ENCODE data around the gene ZWILCH. TPM values are rescaled to one million over a fixed set of nuclear protein-coding genes. Genes with fewer than 3 reads are reported as not detected.

ZWILCH gene
- total RNA-seq, 3 donors from 2014 or later (not counting 1 experiment from before 2014, with no cell fraction given) = 8.7 to 9.9 (median 9.7) TPM

- WGBS (ENCODE audit: insufficient coverage) = 88% methylated on average over 1 of the region's 1 CpG
- Histone ChIP-seq H3K27me3 (ENCODE audit: control insufficient read depth, insufficient read depth, low read length) (no peaks in the 10 kb centered on the region), H3K9me3 (ENCODE audit: control insufficient read depth, insufficient read depth, low read length) (no peaks in the 10 kb centered on the region), H3K27ac (ENCODE audit: low read length) (no peak overlapping the region), H3K4me3 (ENCODE audit: low read length) (no peak overlapping the region), H3K36me3 (ENCODE audit: control insufficient read depth, insufficient read depth, low read length) (peaks cover 17% of the 10 kb centered on the region), H3K4me1 (ENCODE audit: control insufficient read depth, insufficient read depth, low read length) (no peaks in the 10 kb centered on the region)
- Mint-ChIP-seq H3K27me3 (ENCODE audit: low read depth in 2 of 2) (no peaks in the 10 kb centered on the region), H3K36me3 (no peaks in the 10 kb centered on the region), H3K4me3 (no peak overlapping the region), H3K9me3 (no peaks in the 10 kb centered on the region), H3K4me1 (no peaks in the 10 kb centered on the region), H3K27ac (no peak overlapping the region)
- no peak for TF ChIP-seq CTCF (IDR thresholded peaks at IDR 0.05)
- intact Hi-C loops (cut with micrococcal nuclease) = no loop called here
- DNase-seq (no peak), ATAC-seq (no peak)
Measured at GRCh38 chr15:66545255-66545654, 40.1 kb downstream of the ZWILCH start.

DNA sequence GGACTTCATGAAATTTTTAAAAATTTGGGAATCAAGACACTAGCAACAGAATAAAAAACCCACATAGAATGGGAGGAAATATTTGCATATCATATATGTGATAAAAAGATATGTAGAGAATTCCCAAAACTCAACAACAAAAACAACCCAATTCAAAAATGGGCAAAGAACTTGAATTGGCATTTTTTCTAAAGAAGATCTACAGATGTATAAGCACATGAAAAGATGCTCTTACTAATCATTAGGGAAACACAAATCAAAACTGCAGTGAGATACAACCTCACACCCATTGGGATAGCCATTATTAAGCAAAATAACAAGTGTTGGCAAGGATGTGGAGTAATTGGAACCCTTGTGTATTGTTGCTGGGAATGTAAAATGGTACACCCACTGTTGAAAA lies 50.6 kb downstream of the ZWILCH start:
- Histone ChIP-seq H3K4me3 (ENCODE audit: low read length) (no peak overlapping the region), H3K36me3 (ENCODE audit: control insufficient read depth, insufficient read depth, low read length) (peaks cover 2% of the 10 kb centered on the region), H3K9me3 (ENCODE audit: control insufficient read depth, insufficient read depth, low read length) (no peaks in the 10 kb centered on the region), H3K4me1 (ENCODE audit: control insufficient read depth, insufficient read depth, low read length) (no peaks in the 10 kb centered on the region), H3K27ac (ENCODE audit: low read length) (no peak overlapping the region), H3K27me3 (ENCODE audit: control insufficient read depth, insufficient read depth, low read length) (no peaks in the 10 kb centered on the region)
- TF ChIP-seq CTCF (IDR thresholded peaks at IDR 0.05) = no peak
- Mint-ChIP-seq H3K4me3 (no peak overlapping the region), H3K4me1 (no peaks in the 10 kb centered on the region), H3K9me3 (no peaks in the 10 kb centered on the region), H3K27ac (no peak overlapping the region), H3K36me3 (no peaks in the 10 kb centered on the region), H3K27me3 (ENCODE audit: low read depth in 2 of 2) (no peaks in the 10 kb centered on the region)
- ATAC-seq (no peak), DNase-seq (no peak)
- intact Hi-C loops (cut with micrococcal nuclease) = no loop called here

DNA sequence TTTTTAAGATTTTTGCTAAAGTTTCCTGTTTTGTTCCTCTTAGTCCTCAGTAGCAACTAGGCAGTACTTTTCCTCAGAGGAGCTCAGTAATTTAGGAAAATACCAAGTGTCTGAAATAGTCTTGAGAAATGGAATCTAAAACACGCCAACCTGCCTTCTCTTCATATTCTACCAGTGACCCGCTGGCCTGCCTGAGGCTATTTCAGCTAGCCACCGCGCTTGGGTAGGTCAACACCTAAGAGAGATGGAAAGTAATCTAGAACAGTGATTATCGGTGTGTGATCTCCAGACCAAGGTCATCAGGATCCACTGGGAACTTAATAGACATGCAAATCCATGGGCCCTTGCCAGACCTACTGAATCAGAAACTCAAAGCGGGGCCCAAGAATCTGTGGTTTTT lies 53.1 kb downstream of the ZWILCH start:
- intact Hi-C loops (cut with micrococcal nuclease) = no loop called here
- no peak for TF ChIP-seq CTCF (IDR thresholded peaks at IDR 0.05)
- H3K27me3 ChIP-seq (ENCODE audit: control insufficient read depth, insufficient read depth, low read length) = no peaks in the 10 kb centered on the region
- no peak overlapping the region for H3K4me3 ChIP-seq (ENCODE audit: low read length)
- H3K9me3 Mint-ChIP-seq = no peaks in the 10 kb centered on the region
- 93% methylated on average over 6 of the region's 6 CpGs for WGBS (ENCODE audit: insufficient coverage)
- H3K27me3 Mint-ChIP-seq (ENCODE audit: low read depth in 2 of 2) = no peaks in the 10 kb centered on the region
- H3K4me3 Mint-ChIP-seq = no peak overlapping the region
- H3K4me1 Mint-ChIP-seq = no peaks in the 10 kb centered on the region
- H3K27ac Mint-ChIP-seq = no peak overlapping the region
- ATAC-seq (no peak), DNase-seq (no peak)
- H3K4me1 ChIP-seq (ENCODE audit: control insufficient read depth, insufficient read depth, low read length) = no peaks in the 10 kb centered on the region
- no peak overlapping the region for H3K27ac ChIP-seq (ENCODE audit: low read length)
- no peaks in the 10 kb centered on the region for H3K9me3 ChIP-seq (ENCODE audit: control insufficient read depth, insufficient read depth, low read length)
- no peaks in the 10 kb centered on the region for H3K36me3 Mint-ChIP-seq
- no peaks in the 10 kb centered on the region for H3K36me3 ChIP-seq (ENCODE audit: control insufficient read depth, insufficient read depth, low read length)

- Mint-ChIP-seq H3K27ac (no peak overlapping the region), H3K9me3 (no peaks in the 10 kb centered on the region), H3K4me3 (no peak overlapping the region), H3K4me1 (no peaks in the 10 kb centered on the region), H3K27me3 (ENCODE audit: low read depth in 2 of 2) (no peaks in the 10 kb centered on the region), H3K36me3 (no peaks in the 10 kb centered on the region)
- no peak for ATAC-seq
- no peak for DNase-seq
- no peaks in the 10 kb centered on the region for H3K9me3 ChIP-seq (ENCODE audit: control insufficient read depth, insufficient read depth, low read length)
- intact Hi-C loops (cut with micrococcal nuclease) = no loop called here
- H3K27me3 ChIP-seq (ENCODE audit: control insufficient read depth, insufficient read depth, low read length) = no peaks in the 10 kb centered on the region
- H3K4me1 ChIP-seq (ENCODE audit: control insufficient read depth, insufficient read depth, low read length) = no peaks in the 10 kb centered on the region
- no peak overlapping the region for H3K4me3 ChIP-seq (ENCODE audit: low read length)
- TF ChIP-seq CTCF (IDR thresholded peaks at IDR 0.05) = no peak
- H3K36me3 ChIP-seq (ENCODE audit: control insufficient read depth, insufficient read depth, low read length) = no peaks in the 10 kb centered on the region
- 95% methylated on average over 18 of the region's 18 CpGs for WGBS (ENCODE audit: insufficient coverage)
- H3K27ac ChIP-seq (ENCODE audit: low read length) = no peak overlapping the region
Measured at GRCh38 chr15:66560856-66561525, 55.9 kb downstream of the ZWILCH start.
